Cardiac ventricle fibroblast (primary cell): ENCODE measurements around the gene INPP1. TPM values are rescaled to one million over a fixed set of nuclear protein-coding genes. Genes with fewer than 3 reads are reported as not detected.

ENCODE experiments used
- total RNA-seq: library from RNA; depleted of rRNA; stranded (reverse); fragments of >200 nt; gene quantifications from 2 replicates; pipeline ENCODE4 v1.2.3, GENCODE V29; 2015

Gene INPP1, protein sequence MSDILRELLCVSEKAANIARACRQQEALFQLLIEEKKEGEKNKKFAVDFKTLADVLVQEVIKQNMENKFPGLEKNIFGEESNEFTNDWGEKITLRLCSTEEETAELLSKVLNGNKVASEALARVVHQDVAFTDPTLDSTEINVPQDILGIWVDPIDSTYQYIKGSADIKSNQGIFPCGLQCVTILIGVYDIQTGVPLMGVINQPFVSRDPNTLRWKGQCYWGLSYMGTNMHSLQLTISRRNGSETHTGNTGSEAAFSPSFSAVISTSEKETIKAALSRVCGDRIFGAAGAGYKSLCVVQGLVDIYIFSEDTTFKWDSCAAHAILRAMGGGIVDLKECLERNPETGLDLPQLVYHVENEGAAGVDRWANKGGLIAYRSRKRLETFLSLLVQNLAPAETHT
- total RNA-seq, result 5.8 and 16.3 TPM in 2 replicates

DNA sequence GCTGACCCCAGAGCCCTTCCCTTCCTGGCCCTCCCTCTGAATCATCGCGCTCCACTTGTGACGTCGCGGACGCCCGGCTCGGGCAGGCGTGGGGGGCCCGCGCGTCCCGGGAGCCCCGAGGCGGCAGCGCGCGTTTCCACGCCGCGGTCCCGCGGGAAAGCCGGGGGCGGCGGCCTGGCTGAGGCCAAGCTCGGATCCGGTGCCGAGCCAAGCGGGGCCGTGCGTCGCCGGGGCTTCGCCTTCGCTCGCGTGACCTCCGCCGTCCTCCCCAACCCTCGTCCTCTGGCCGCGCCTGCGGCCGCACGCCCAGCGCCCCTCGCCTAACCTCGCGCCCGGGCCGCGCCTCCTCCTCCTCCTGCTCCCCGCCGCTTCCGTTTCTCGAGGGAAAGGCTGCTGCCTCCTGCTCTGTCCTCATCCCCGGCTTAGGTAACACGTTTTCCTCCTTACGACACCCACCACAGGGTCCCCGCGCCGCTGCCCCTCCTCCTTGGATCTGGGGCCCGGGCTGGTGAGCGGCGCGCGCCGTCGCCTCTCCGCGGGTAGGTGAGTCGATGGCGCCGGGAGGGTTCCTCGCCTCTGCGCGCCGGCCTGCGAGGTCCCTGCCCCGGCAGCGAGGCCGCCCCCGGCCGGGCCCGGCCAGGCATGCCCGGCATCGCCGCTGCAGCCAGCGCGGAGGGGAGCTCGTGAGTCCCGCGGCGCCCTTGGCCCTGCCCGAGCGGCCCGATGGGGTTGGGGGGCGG, at the start of gene INPP1:
INPP1 (plus strand) TSS at position 54 of the 740 bp plus-strand sequence. CDS start 16,514 bp downstream, outside the sequence.

DNA sequence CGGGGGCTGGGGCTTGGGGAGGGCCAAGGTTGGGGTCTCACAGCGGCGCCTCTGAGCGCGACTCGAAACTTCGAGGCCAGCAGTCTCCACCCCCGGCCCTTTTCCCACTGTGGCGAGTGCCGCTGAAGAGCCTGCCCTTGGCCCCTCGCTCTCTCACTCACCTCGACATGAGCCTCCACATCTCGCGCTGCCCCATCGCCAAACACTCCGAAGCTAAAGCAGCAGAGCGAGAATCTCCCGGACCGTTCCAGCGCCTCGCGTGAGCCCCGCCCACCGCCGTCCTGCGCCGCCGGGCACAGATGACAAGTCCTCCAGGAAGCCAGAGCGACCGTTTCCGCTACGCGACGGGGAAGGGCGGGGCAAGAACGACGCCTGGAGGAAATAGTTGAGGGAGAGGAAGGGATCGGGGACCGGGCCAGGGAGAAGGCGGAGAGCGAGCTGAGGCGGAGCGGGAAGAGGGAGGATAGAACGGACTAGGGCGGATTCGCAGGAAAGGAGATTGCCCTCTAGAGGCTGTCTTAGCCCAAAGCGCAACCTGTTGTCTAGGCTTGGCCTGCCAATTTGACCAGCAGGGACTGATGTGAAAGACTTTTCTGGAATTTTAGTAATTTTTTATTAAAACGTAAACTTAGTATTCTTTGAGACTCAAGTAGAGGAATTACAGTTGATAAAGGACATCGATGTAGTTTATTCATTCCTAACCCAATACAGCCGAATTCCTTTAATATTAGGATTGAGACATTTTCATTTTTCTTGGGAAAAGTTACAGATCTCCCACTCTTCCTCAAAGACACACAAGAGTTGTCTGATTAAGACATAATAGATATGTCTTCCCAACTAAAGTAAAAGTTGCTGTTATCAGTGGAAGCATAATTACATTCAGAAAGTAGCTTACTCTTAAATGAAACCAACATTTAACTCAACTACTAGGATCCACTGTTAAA, 23.6 kb upstream of the INPP1 start, which contains the start of gene HIBCH:
HIBCH (minus strand) TSS at position 272 of the 944 bp plus-strand sequence; CDS start at position 196, 76 bp downstream.

DNA sequence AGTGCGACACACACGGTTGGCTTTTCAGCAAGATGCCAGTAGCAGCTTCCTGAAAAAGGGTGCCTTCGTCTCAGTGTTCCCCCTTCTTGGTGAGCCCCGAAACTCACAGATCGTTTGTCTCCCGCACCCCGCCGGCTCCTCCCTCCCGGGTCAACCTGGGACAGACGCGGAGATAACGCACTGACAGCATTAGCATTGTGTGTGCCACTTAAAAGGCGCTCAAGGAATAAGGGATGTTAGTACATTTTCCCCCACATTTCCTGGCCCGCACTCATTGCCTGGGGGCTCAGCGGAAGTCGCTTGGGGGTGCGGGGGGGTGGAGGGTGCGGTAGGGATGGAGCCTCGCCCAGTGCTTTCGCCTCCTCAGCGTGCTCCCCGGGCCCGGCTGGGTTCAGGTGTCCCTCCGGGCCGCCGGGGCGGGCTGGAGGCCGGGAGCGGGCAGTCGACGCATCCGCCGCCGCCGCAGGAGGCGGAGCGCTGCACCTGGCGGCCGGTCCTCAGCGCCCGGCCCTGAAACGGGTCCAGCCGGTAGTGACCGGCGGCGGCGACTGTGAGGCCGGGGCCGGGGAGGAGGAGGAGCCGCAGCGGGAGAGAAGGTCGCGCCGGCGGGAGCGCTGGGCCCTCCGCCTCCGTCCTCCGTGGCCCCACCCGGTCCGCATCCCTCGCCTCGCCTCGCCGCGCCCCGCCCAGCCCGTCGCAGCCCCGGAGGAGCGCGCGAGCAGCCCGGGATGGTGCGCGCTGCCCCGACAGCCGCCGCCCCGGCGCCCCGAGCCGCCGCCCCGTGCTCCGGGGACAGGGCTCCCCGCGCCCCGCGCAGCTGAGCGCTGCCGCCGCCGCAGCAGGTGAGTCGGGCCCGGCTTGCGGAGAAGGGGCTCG, 64.5 kb downstream of the INPP1 start, which contains the start of gene MFSD6:
MFSD6 (plus strand) TSS at position 694 of the 876 bp plus-strand sequence. CDS start 27,675 bp downstream, outside the sequence.

Other genes starting within 250 kb of the INPP1 start
- 8.7 and 15.5 TPM in 2 replicates for gene HIBCH, start 23.8 kb upstream of the INPP1 start, total RNA-seq
- gene MFSD6, start 64.8 kb downstream of the INPP1 start, total RNA-seq, result 1.6 and 4.7 TPM in 2 replicates
- 1.7 and 1.8 TPM in 2 replicates for gene NEMP2, start 191.1 kb downstream of the INPP1 start, total RNA-seq